Vagina (tissue), 2 donors: Measurements from ENCODE around the gene FCHSD2.

Source experiments
- POLR2A ChIP-seq, 2 donors: fragments of 450-650 bp; IDR thresholded peaks; one replicate each; pipeline ENCODE4 v1.6.1; 2017; ENCODE audit warnings: antibody characterized with exemption in 2 of 2, mild to moderate bottlenecking in 2 of 2, moderate library complexity in 2 of 2
- POLR2AphosphoS5 ChIP-seq, 2 donors: sonication (generic); formaldehyde crosslinking; IDR thresholded peaks; one replicate each; pipeline ENCODE4 v1.9.0; 2017; ENCODE audit warnings: antibody characterized with exemption in 2 of 2, mild to moderate bottlenecking in 2 of 2, low read depth in 1 of 2; ENCODE audit not compliant: insufficient read depth in 1 of 2

DNA sequence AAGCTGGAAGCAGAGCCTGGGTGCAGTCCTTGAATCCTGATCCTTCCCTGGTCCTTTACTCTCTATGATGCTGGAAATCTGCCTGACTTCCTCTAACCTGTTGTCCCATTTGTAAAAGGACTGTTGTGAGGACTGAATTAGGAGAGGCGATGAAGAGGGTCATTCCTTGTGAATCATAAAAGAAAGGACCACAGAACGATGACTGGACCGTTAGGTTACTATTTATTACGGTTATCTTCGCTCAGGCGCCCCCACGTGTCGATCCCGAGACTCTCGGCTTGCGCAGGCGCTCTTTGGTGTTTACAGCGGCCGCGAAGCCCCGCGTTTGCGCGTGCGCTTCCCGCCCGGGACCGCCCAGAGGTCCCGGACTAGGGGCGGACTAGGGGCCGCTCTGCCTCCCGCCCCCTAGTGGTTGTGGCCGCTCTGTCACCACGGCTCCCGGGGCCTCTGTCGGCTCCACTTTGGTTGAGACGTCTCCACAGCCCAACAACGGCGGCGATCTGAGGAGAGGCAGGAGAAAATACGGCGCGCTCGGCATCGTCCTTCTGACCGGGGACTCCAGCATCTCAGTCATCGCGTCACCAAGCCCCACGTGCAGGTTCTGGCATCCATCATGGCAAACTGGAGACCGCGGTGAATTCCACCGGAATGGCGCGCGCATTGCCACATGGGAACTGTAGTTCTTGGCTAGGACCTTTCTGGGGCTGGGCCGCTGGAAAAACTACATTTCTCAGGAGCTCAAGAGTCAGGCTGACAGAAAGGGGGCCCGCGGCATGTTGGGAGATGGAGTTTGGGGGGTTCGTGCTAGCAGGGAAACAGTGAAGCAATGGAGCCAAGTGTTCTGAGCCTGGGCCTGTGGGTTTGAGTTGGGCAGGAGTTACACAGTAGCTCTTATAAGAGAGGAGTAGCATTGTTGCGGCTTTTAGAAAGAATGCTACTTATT, 348.4 kb downstream of the FCHSD2 start, which contains the start of gene STARD10:
- TF ChIP-seq POLR2A (IDR thresholded peaks at IDR 0.05) (no peak), POLR2AphosphoS5 (IDR thresholded peaks at IDR 0.05; ENCODE audit: insufficient read depth in 1 of 2, low read depth in 1 of 2) (peak; percentile 93 to 96)
